ENCODE measurements around the gene FGF22. TPM values are rescaled to one million over a fixed set of nuclear protein-coding genes. Genes with fewer than 3 reads are reported as not detected.
A peak's percentile ranks its signal among the peaks of the same experiment; 100 is the strongest.

FGF22 gene
- total and polyA plus RNA-seq, 2 of the 8 experiments (the other 6 are each of a cell fraction or from before 2014, with no cell fraction given): 0.44 to 1.7 TPM

DNA sequence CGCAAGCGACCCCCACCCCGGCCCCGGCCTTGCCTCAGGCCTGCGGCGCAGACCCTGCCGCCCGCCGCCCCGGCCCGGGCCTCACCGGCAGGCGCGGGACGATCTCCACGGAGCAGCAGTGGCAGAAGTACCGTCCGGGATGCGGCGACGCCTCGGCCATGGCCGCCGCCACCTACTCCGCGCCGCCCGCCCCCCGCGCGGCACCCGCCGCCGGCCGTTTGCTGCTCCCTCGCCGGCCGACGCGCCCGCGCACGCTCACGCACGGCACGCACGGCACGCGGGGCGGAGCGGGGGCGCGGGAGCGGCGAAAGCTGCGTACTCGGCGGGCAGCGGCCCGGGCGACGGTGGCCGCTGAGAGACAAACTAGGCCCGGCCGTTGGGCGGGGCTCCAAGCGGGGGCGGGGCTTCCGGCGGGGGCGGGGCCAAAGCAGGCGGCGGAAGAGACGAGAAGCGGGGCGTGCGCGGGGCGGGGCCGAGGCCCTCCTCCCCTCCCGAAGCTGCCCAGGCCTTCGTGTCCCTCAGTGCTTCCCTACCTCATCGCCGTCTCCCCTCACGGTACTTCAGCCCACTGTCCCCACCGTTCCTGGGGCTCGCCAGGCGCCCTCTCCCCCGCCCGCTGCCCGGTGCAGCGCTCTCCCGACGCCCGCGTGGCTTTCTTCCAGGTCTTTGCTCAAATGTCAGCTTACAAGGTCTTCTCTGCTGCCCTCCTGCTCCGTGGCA, 23.4 kb downstream of the FGF22 start, which contains the start of gene RNF126 (continued):
- TF ChIP-seq, protein P1, sequence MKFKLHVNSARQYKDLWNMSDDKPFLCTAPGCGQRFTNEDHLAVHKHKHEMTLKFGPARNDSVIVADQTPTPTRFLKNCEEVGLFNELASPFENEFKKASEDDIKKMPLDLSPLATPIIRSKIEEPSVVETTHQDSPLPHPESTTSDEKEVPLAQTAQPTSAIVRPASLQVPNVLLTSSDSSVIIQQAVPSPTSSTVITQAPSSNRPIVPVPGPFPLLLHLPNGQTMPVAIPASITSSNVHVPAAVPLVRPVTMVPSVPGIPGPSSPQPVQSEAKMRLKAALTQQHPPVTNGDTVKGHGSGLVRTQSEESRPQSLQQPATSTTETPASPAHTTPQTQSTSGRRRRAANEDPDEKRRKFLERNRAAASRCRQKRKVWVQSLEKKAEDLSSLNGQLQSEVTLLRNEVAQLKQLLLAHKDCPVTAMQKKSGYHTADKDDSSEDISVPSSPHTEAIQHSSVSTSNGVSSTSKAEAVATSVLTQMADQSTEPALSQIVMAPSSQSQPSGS (IDR thresholded peaks at IDR 0.05; ENCODE audit: low read length): no peak
- no peak for TF ChIP-seq TAF7 (optimal IDR thresholded peaks at IDR 0.05; ENCODE audit: borderline replicate concordance, low read depth, low read length)
- no peak for TF ChIP-seq HDAC6 (IDR thresholded peaks at IDR 0.05; ENCODE audit: low read depth, low read length)
- no peak for TF ChIP-seq ASH2L (IDR thresholded peaks at IDR 0.05; ENCODE audit: low read length)
- 0 out of 4 replicates have a peak, but pooled peaks have one; percentile 22 to 49 for TF ChIP-seq SIN3A (conservative IDR thresholded peaks at IDR 0.05 in 1 of 2, IDR thresholded peaks at IDR 0.05 in 1 of 2; ENCODE audit: low read depth in 1 of 2, low read length in 2 of 2)
- no peak for TF ChIP-seq BCL11A (IDR thresholded peaks at IDR 0.05; ENCODE audit: low read depth in 2 of 2, low read length in 2 of 2)
- TF ChIP-seq NRF1 (IDR thresholded peaks at IDR 0.05; ENCODE audit: low read depth, low read length): no peak
- no peak for TF ChIP-seq FOSL1 (IDR thresholded peaks at IDR 0.05; ENCODE audit: insufficient read depth, low read depth, low read length)
- no peak for TF ChIP-seq EZH2 (IDR thresholded peaks at IDR 0.05; ENCODE audit: low read depth, low read length, severe bottlenecking)
- no peak for TF ChIP-seq TCF12 (IDR thresholded peaks at IDR 0.05; ENCODE audit: low read depth, low read length)
- TF ChIP-seq, protein P2, sequence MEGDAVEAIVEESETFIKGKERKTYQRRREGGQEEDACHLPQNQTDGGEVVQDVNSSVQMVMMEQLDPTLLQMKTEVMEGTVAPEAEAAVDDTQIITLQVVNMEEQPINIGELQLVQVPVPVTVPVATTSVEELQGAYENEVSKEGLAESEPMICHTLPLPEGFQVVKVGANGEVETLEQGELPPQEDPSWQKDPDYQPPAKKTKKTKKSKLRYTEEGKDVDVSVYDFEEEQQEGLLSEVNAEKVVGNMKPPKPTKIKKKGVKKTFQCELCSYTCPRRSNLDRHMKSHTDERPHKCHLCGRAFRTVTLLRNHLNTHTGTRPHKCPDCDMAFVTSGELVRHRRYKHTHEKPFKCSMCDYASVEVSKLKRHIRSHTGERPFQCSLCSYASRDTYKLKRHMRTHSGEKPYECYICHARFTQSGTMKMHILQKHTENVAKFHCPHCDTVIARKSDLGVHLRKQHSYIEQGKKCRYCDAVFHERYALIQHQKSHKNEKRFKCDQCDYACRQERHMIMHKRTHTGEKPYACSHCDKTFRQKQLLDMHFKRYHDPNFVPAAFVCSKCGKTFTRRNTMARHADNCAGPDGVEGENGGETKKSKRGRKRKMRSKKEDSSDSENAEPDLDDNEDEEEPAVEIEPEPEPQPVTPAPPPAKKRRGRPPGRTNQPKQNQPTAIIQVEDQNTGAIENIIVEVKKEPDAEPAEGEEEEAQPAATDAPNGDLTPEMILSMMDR (IDR thresholded peaks at IDR 0.05; ENCODE audit: control extremely low read depth in 1 of 3, insufficient read depth in 1 of 3, low read depth in 1 of 3, low read length in 3 of 3): no peak
- no peak for TF ChIP-seq KDM1A (IDR thresholded peaks at IDR 0.05; ENCODE audit: borderline replicate concordance, low read length)
